ENCODE data around the gene DOCK2.

DOCK2 gene

DNA sequence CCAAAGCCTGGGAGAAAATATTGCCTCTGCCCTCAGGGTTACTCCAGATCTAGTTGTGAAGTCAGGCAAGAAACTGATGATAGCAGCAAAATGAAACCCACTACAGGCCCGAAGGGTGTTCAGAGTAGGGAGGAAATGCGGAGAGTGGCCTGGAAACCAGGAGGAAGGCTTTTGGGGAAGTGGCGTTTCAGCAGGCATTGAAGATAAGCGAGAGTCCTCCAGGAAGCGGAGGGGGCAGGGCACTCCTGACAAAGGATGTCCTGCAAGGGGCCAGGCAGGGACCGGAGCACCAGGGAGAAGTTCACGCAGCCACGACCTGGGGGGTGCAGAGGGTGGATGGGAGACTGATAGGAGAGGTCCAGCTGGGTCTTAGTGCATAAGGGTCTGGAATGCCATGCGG, 460.9 kb downstream of the DOCK2 start:
- H3K4me3 ChIP-seq (ENCODE audit: low read length), result no peak overlapping the region
- TF ChIP-seq ZNF274 (IDR thresholded peaks at IDR 0.05; ENCODE audit: low read depth, low read length), result no peak

DNA sequence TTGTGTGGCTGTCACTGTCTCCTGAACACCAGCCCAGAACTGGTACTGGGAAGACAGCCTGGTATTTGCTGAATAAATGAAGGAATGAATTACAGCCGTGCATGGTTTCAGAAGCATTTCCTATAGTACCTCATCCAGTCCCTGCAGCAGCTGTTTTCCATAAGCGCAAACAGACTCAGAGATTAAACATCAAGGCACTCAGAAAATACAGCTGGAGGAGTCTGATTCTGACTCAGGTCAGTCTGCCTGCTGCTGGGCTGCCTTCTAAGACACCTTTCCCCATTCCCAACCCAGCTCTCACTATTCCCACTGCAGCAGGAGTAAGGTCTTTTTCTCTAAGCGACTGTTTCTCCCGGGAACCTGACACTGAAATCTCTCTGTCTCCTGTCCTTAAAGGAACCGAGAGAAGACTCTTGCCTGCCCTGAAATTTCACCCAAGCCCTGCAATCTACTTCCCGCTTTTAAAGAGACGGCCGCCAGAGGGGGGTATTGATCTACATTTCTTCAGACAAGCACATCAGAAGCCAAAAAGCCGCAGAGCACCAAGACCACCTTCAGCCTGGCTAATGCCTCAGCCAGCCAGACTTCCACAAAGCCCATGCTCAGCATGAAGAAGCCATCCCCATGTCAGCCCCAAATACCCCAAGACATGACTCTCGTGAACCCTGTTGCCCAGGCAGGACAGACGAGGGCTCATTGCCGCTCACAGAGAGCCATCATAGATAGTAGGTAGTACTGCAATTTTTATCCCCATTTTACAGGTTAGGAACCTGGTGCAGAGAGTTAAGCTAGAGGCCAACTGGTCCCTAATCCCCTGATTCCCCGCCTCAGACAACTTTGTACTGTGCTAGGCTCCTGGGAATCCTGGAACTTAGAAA, 463.2 kb downstream of the DOCK2 start:
- no peak overlapping the region for H3K4me3 ChIP-seq (ENCODE audit: low read length)
- no peak for TF ChIP-seq ZNF274 (IDR thresholded peaks at IDR 0.05; ENCODE audit: low read depth, low read length)

DNA sequence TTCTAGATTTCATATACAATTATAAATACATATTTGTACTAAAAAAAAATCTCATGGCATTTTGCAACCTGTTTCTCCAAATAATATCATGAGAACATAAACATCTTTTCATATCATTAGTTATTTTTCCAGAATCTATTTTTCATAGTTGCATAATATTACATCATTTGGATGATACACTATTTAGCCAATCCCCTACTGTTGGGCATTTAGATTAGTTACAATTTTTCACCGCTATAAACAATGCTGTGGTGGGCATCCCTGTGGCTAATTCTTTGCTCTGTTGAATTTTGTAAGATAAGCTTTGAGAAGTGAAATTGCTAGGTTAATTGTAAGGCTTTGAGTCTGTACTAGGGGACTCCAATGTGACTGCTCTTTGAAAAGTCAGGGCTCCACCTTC, 466.4 kb downstream of the DOCK2 start:
- no peak overlapping the region for H3K4me3 ChIP-seq (ENCODE audit: low read length)
- no peak for TF ChIP-seq ZNF274 (IDR thresholded peaks at IDR 0.05; ENCODE audit: low read depth, low read length)

DNA sequence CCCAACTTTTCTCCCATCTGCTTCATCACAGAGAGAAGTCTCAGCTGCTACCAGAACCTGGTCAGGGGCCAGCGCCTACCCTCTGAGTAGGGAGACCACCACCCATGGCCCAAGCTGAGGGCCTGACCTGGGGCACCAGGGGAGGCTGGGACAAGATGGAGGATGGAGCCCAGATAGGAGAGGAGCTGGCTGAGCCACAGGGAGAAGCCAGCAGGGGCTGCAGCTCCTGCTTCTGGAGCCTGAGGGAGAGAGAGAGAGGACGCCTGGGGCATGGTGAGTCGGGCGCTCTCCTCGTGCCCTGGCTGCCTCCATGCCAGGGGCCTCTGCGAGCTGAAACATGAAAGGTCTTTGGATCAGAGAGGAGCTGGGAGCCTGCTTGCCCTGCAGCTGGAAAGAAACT, 467.2 kb downstream of the DOCK2 start:
- TF ChIP-seq ZNF274 (IDR thresholded peaks at IDR 0.05; ENCODE audit: low read depth, low read length), result no peak
- H3K4me3 ChIP-seq (ENCODE audit: low read length), result no peak overlapping the region

DNA sequence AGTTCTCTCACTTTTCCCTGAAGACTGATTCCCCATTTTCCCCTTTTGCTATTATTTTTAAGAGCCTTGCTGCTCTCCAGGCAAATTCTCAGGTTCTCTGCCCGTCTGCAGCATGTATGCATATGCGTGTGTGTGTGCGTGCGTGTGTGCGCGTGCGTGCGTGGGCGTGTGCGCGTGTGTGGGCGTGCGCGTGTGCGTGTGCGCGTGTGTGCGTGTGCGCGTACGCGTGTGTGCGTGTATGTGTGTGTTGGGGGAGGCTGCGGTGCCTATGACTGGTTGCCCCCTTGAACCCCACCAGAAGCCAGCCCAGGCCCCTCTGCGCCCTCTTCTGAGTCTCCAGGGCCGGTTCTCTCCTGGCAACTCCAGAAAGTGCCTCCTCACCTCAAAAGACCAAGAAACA, 467.6 kb downstream of the DOCK2 start:
- no peak for TF ChIP-seq ZNF274 (IDR thresholded peaks at IDR 0.05; ENCODE audit: low read depth, low read length)

DNA sequence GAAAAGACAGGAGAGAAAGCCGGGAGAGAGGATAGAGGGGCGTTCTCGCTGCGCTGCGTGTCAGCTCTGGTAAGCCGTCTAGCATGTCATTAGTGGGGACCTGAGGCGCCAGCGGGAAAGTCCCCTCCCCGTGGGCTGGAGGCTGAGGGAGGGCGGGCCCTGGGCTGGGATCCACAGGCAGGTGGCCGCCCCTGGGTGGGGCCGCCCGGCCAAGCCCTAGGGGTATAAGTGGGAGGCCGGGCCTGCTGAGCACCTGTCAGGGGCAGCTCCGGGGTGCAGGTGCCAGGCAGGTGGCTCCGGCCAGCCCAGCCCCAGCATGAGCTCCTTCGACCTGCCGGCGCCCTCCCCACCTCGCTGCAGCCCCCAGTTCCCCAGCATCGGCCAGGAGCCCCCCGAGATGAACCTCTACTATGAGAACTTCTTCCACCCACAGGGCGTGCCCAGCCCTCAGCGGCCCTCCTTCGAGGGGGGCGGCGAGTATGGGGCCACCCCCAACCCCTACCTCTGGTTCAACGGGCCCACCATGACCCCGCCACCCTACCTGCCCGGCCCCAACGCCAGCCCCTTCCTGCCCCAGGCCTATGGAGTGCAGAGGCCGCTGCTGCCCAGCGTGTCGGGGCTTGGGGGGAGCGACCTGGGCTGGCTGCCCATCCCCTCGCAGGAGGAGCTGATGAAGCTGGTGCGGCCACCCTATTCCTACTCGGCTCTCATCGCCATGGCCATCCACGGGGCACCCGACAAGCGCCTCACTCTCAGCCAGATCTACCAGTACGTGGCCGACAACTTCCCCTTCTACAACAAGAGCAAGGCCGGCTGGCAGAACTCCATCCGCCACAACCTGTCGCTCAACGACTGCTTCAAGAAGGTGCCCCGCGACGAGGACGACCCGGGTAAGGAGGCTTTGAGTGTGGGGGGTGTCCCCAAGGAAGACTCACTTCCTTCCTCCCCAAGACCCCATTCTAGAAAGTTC, 468.9 kb downstream of the DOCK2 start, which contains the start of gene FOXI1:
Gene FOXI1, plus strand, starts transcription at position 256 of the 970 bp plus-strand sequence. Its CDS starts 61 bp downstream, at position 317.
- TF ChIP-seq ZNF274 (IDR thresholded peaks at IDR 0.05; ENCODE audit: low read depth, low read length), result no peak
- no peak within 1 kb of the TSS for H3K4me3 ChIP-seq (ENCODE audit: low read length)

More for the DNA sequence above, 467.6 kb downstream of the DOCK2 start:
- H3K4me3 ChIP-seq (ENCODE audit: low read length), result no peak overlapping the region

DNA sequence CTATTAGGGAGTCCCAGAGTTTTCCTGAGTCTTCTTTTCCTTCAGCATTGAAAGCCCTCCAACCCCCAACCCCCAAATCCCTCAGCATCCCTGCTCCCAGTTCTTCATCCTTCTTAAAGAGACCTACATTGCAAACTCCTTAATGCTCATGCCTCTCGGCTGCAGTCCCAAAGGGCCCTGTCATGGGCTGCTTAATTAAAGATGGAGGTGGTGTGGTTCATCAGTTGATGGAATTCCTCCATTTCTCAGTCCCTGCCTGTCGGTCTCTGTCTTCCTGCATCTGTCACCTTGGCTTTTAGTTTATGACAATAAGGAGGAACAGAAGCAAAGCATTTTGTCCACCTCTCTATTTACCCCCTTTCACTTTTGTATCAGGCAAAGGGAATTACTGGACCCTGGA, 470.6 kb downstream of the DOCK2 start:
- no peak overlapping the region for H3K4me3 ChIP-seq (ENCODE audit: low read length)
- no peak for TF ChIP-seq ZNF274 (IDR thresholded peaks at IDR 0.05; ENCODE audit: low read depth, low read length)

DNA sequence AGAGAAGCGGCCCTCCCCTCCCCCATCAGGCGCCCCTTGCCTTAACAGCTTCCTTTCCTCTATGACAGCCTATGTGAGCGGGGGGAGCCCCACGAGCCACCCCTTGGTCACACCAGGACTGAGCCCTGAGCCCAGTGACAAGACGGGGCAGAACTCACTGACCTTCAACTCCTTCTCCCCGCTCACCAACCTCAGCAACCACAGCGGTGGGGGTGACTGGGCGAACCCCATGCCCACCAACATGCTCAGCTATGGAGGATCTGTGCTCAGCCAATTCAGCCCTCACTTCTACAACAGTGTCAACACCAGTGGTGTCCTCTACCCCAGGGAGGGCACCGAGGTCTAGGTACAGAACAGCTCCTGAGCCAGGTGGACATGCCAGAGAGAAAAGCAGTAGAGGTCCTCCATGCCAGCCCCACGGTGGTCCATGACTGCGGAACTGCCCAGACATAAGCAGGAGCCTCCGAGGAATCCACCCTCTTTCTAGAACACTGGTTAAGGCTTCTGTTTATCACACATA, 471.3 kb downstream of the DOCK2 start:
- H3K4me3 ChIP-seq (ENCODE audit: low read length), result no peak overlapping the region
- no peak for TF ChIP-seq ZNF274 (IDR thresholded peaks at IDR 0.05; ENCODE audit: low read depth, low read length)

DNA sequence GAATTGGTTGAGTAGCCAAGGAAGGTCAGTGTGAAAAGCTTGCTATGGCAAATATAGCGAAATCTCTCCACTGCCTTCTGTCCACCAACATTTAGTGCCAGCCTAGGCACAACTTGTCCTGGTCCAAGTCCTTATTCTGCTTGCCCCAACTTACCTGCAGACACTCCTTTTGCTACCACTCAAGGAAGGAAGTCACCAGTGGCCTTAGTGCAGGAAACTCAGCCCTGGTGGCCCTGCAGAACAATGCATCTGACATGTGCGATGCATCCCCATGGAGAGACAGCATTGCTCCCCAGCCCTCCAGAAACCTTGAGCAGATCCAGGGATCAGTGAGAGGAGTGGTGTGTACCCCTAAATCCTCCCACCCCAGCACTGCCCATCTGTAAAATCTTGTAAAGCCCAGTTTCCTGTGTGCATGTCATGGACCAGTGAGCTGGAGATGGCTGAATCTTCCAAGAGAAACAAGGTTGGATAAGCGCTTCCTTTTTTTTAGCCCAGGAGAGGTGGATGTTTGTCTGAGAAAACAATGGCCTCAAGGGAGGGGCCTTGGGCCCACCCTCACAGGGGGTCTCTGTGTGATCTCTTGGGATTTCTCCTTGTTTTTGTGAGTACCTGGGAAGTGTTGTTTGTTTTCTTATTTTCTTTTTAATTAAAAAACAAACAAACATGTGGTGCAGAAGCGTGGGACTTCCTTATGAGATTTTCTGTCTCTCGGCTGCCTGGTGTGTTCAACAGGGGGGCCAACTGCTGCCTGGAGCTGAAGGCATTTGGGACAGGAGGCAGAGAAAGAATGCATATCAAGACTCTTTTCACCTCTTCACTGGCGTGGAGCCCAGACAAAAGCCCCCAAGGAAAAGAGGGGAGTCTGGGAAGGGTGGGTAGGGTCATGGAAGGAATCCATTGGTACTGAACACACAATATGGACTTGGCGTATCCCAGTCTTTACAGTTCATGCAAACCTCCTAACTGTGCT, 472.3 kb downstream of the DOCK2 start:
- no peak overlapping the region for H3K4me3 ChIP-seq (ENCODE audit: low read length)
- no peak for TF ChIP-seq ZNF274 (IDR thresholded peaks at IDR 0.05; ENCODE audit: low read depth, low read length)

DNA sequence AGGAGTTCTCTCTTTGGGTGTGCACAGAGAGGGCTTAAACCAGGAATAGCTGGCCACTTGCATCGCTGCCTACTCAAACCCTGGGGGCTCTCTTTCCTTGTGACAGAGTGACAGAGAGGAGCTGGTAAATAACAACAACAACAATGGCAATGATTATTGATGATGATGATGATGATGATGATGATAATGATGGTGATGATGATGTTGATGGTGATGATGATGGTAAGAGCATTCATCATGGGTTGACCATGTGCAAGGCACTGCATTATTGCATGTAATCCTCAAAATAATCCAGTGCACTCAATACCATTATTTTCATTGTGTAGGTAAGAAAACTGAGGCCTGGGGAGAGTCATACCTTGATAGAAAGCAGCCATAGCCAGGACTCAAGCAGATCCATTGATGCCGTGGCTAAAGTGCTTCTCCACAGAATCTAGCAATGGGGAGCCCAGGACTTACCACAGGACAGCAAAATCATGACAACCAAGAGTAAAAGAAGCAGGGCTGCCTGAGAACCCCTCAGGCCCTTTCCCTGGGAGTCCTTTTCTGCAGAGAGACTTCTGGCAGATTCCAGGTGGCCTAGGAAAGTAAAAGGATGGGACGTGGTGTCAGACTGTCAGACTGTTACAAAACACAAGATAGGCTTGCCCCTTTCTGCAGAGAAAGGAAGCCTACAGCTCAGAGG, 473.5 kb downstream of the DOCK2 start:
- TF ChIP-seq ZNF274 (IDR thresholded peaks at IDR 0.05; ENCODE audit: low read depth, low read length), result no peak
- no peak overlapping the region for H3K4me3 ChIP-seq (ENCODE audit: low read length)

DNA sequence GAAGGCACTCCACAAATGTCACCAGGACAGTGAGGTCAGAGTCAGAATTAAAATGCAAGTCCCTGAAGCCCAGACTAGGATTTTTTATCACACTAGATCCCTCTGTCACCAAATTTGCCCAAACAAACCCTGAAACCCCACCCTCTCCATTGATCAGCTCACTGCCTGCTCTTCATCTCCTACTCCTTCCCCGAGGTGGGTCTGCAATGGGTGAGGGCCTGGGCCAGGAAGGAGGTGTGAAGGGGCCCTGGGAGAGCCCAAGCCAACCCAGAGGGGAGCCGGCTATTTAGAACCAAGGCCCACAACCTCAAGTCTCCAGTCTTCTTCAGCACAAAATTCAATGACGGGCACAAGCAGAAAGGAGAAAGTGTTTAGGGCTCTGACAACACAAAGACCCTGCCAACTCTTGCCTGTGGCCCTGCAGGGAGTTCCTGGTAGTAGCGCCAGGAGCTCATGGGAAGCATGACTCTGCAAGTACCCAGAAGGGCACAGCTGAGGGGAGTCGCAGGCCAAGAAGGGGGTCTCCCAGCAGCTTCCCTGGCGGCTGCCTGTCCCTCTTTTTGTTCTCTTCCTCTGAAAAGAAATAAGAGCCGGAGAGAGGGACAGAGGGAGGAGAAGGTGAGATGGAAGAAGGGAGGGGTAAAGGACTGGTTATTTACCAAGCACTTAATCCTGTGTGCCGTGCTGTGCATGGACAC, 474.2 kb downstream of the DOCK2 start:
- no peak for TF ChIP-seq ZNF274 (IDR thresholded peaks at IDR 0.05; ENCODE audit: low read depth, low read length)
- no peak overlapping the region for H3K4me3 ChIP-seq (ENCODE audit: low read length)

DNA sequence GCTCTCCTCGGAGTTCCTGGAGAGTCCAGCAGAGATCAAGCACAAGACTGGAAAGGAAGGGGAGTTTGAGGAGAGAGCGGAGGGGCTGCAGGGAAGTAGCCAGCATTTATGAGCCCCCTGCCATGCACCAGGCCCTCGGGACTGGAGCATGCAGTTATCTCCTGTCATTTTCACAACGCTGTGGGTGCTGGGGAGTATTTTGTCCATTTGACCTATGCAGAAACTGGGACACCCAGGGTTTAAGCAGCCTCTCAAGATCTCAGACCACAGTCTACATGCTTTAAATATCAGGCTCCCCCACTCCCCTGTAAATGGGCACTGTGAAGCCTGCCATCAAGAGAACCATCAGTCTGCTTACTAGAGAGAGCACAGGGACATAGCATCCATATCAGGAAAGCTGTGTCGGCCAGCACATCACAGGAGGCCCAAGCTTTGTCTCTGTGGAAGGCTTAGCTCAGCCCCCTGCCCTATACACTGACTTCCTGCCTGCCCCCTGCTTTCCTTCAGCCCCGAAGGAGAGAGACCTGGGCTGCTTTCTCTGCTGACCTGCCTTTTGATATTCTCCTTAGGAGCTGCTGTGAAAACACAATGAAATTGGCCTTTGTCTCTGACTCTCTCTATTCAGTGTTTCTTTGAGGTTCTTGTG, 475.9 kb downstream of the DOCK2 start:
- H3K4me3 ChIP-seq (ENCODE audit: low read length), result no peak overlapping the region
- no peak for TF ChIP-seq ZNF274 (IDR thresholded peaks at IDR 0.05; ENCODE audit: low read depth, low read length)

All from GM08714 (cell line).